K562 (cell line): Measurements from ENCODE around the gene ABHD5. TPM values are rescaled to one million over a fixed set of nuclear protein-coding genes. Genes with fewer than 3 reads are reported as not detected.

Experiments
- ATF2 ChIP-seq: sonication (generic); formaldehyde crosslinking; IDR thresholded peaks from 2 replicates; pipeline ENCODE4 v1.8.1; 2022; ENCODE audit warnings: missing genetic modification reagents
- BRCA1 ChIP-seq, 2 experiments: fragments of 450-650 bp in 1 of 2; sonication (generic) in 1 of 2; formaldehyde crosslinking in 1 of 2; IDR thresholded peaks; 2 replicates each; pipeline versions ENCODE4 v1.5.0 to v1.6.1; 2017 to 2020; ENCODE audit warnings: mild to moderate bottlenecking in 1 of 2, missing genetic modification reagents in 1 of 2
- BRD4 ChIP-seq: fragments of 200-600 bp; sonication (generic); IDR thresholded peaks from 2 replicates; pipeline ENCODE4 v1.6.1; 2017; ENCODE audit warnings: inconsistent platforms
- CBX2 ChIP-seq: fragments of 200-600 bp; sonication (generic); IDR thresholded peaks from one replicate; pipeline ENCODE4 v1.6.1; 2012; ENCODE audit warnings: mild to moderate bottlenecking, low read length, inconsistent platforms; ENCODE audit not compliant: insufficient read depth, poor library complexity, severe bottlenecking
- EHMT2 ChIP-seq: fragments of 450-650 bp; IDR thresholded peaks from 2 replicates; pipeline ENCODE4 v1.6.1; 2018; ENCODE audit warnings: antibody characterized with exemption
- HBP1 ChIP-seq: fragments of 450-650 bp; formaldehyde crosslinking; IDR thresholded peaks from 2 replicates; pipeline ENCODE4 v1.4.0; 2022; ENCODE audit warnings: missing genetic modification characterization
- HDGF ChIP-seq: fragments of 450-650 bp; IDR thresholded peaks from 2 replicates; pipeline ENCODE4 v1.6.1; 2016
- IRF2 ChIP-seq: sonication (generic); formaldehyde crosslinking; IDR thresholded peaks from 2 replicates; pipeline ENCODE4 v1.8.1; 2022; ENCODE audit warnings: mild to moderate bottlenecking, missing genetic modification reagents
- MGA ChIP-seq: fragments of 450-650 bp; IDR thresholded peaks from 2 replicates; pipeline ENCODE4 v1.6.1; 2016; ENCODE audit warnings: mild to moderate bottlenecking, moderate library complexity
- NFIC ChIP-seq: fragments of 450-650 bp; IDR thresholded peaks from 2 replicates; pipeline ENCODE4 v1.6.1; 2017; ENCODE audit warnings: mild to moderate bottlenecking, inconsistent platforms
- POLR2H ChIP-seq: IDR thresholded peaks from 2 replicates; pipeline ENCODE4 v1.6.1; 2016; ENCODE audit warnings: missing genetic modification characterization, low read depth, mild to moderate bottlenecking, control low read depth, missing compliant biosample characterization, moderate library complexity
- RBM25 ChIP-seq: fragments of 200-400 bp; formaldehyde crosslinking; IDR thresholded peaks from 2 replicates; pipeline ENCODE4 v1.6.1; 2018; ENCODE audit warnings: low read length, low read depth, moderate library complexity; ENCODE audit not compliant: severe bottlenecking
- SAFB2 ChIP-seq: fragments of 200-400 bp; formaldehyde crosslinking; IDR thresholded peaks from 2 replicates; pipeline ENCODE4 v1.6.1; 2018; ENCODE audit warnings: borderline replicate concordance, low read length, low read depth, moderate library complexity; ENCODE audit not compliant: severe bottlenecking
- SETDB1 ChIP-seq: IDR thresholded peaks from one replicate; pipeline ENCODE4 v1.6.1; 2012; ENCODE audit warnings: low read length, control low read depth, inconsistent platforms
- YBX1 ChIP-seq: fragments of 450-650 bp; IDR thresholded peaks from 2 replicates; pipeline ENCODE4 v1.7.1; 2016; ENCODE audit warnings: mild to moderate bottlenecking
- ZNF316 ChIP-seq: fragments of 450-650 bp; IDR thresholded peaks from 2 replicates; pipeline ENCODE4 v1.6.1; 2016
- ZNF717 ChIP-seq: fragments of 250-450 bp; sonication (Bioruptor Pico); IDR thresholded peaks from 2 replicates; pipeline ENCODE4 v1.5.0; 2021
- polyA plus RNA-seq, 8 experiments: library from polyadenylated mRNA; depleted of rRNA in 4 of 8; stranded (reverse) in 5 of 8; unstranded in 3 of 8; fragments of >200 nt; fragmentation: Nextera tagmentation in 2 of 8; fragmentation: Illumina TruSeq in 1 of 8; extraction: Ambion mirVana in 2 of 8; extraction: Trizol in 1 of 8; gene quantifications; 2 replicates each; pipeline versions ENCODE4 v1.2.1 to v1.2.3, GENCODE V29; 2011 to 2014; ENCODE audit warnings: inconsistent platforms in 1 of 8, missing spikeins in 1 of 8
- total RNA-seq, 7 experiments: library from RNA; depleted of rRNA in 6 of 7; stranded (reverse); fragments of >200 nt in 6 of 7; fragmentation: Illumina TruSeq in 2 of 7; extraction: Trizol in 2 of 7; gene quantifications; 2 replicates each; pipeline versions ENCODE4 v1.2.1 to v1.2.3, GENCODE V29; 2011 to 2021; ENCODE audit warnings: low replicate concordance in 1 of 7

Gene ABHD5
- total and polyA plus RNA-seq, 9 of the 15 experiments (the other 6 are each of a cell fraction or from before 2014, with no cell fraction given) = 27.8 to 61.7 (median 39.9) TPM

GRCh38 chr3:43688245-43688650, 2.5 kb upstream of the ABHD5 start (continued):
- TF ChIP-seq MGA (no peak), ZNF316 (no peak), NFIC (peak; percentile 60), ATF2 (CRISPR knock-in tag) (no peak), RBM25 (no peak), EHMT2 (no peak), ZNF717 (CRISPR knock-in tag) (no peak), HBP1 (CRISPR knock-in tag) (no peak), CBX2 (no peak), SAFB2 (no peak), HDGF (no peak), POLR2H (tag) (no peak), IRF2 (CRISPR knock-in tag) (no peak), SETDB1 (no peak), BRD4 (no peak), YBX1 (no peak), BRCA1 (IDR thresholded peaks at IDR 0.05) (no peak), BRCA1 (CRISPR knock-in tag; IDR thresholded peaks at IDR 0.05) (no peak)
